GM21737 (cell line): Measurements from ENCODE around the gene ABCF1.

Experiments
- ATAC-seq: cut with Tn5 transposase; IDR thresholded peaks from one replicate; pipeline ENCODE4 v1.9.1; 2021; ENCODE audit warnings: mild to moderate bottlenecking, moderate library complexity; ENCODE audit not compliant: unreplicated experiment

Gene ABCF1

GRCh38 chr6:30599625-30600324 lies 28.5 kb downstream of the ABCF1 start:
- ATAC-seq = no peak

- no peak for ATAC-seq
These were observed 29.3 kb downstream of the ABCF1 start for GRCh38 chr6:30600451-30600961.

GRCh38 chr6:30601436-30601814 lies 30.2 kb downstream of the ABCF1 start:
- ATAC-seq = no peak

GRCh38 chr6:30601815-30602641 lies 30.8 kb downstream of the ABCF1 start:
- ATAC-seq = no peak

- no peak for ATAC-seq
These were observed 32.7 kb downstream of the ABCF1 start for GRCh38 chr6:30603961-30604360.

- no peak for ATAC-seq
These were observed 38.8 kb downstream of the ABCF1 start for GRCh38 chr6:30610065-30610464.

- no peak for ATAC-seq
These were observed 40.1 kb downstream of the ABCF1 start for GRCh38 chr6:30611150-30611855.

- no peak for ATAC-seq
These were observed 40.6 kb downstream of the ABCF1 start for GRCh38 chr6:30611856-30612194.

GRCh38 chr6:30612213-30612612 lies 41.0 kb downstream of the ABCF1 start:
- ATAC-seq = no peak

- no peak for ATAC-seq
These were observed 41.5 kb downstream of the ABCF1 start for GRCh38 chr6:30612687-30613248.

- ATAC-seq = no peak
These were observed 42.2 kb downstream of the ABCF1 start for GRCh38 chr6:30613251-30614043.

- no peak for ATAC-seq
These were observed 43.0 kb downstream of the ABCF1 start for GRCh38 chr6:30614044-30614842.

- ATAC-seq = peak; percentile 40
These were observed 43.6 kb downstream of the ABCF1 start for GRCh38 chr6:30614843-30615218.

GRCh38 chr6:30615219-30615957 lies 44.1 kb downstream of the ABCF1 start:
- no peak for ATAC-seq

- no peak for ATAC-seq
These were observed 44.9 kb downstream of the ABCF1 start for GRCh38 chr6:30615958-30616810.

GRCh38 chr6:30616811-30617564 lies 45.7 kb downstream of the ABCF1 start, which contains the start of gene PPP1R10:
TSS of gene PPP1R10 (minus strand) at chr6:30617243. CDS start at chr6:30609944, 7,299 bp downstream.
- peak; percentile 71 for ATAC-seq

GRCh38 chr6:30617565-30618269 lies 46.5 kb downstream of the ABCF1 start, which contains the start of gene MRPS18B:
TSS of gene MRPS18B (plus strand) at chr6:30617840. CDS start at chr6:30617866, 26 bp downstream.
- peak; percentile 68 for ATAC-seq
